Measurements from ENCODE around the gene FRA10AC1.
"Not testable (repeated sequence)": the region's sequence is repeated elsewhere in the genome, so short reads cannot be mapped to it uniquely, and the experiment has no call there.

FRA10AC1 gene

DNA sequence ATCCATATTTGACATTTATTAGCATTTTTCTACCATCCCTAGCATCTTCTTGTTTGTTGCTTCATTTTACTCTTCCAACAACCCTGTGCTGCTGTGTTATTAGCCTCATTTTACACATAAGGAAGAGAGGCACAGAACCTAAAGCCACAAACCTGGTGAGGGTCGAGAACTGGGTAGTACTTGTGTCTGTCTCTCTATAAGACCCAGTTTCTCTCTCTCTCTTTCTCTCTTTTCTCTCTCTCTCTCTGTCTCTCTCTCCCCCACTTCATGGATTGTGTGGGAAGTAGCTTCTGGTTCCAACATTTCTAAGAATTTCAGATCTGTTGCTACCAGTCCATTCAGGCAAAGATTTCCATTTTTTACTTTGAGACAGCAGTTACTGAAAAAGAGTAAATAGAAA, 1.4 kb upstream of the FRA10AC1 start:
- DNase-seq (ENCODE audit: low read depth in 2 of 2, low spot score in 1 of 2) = no peak

DNA sequence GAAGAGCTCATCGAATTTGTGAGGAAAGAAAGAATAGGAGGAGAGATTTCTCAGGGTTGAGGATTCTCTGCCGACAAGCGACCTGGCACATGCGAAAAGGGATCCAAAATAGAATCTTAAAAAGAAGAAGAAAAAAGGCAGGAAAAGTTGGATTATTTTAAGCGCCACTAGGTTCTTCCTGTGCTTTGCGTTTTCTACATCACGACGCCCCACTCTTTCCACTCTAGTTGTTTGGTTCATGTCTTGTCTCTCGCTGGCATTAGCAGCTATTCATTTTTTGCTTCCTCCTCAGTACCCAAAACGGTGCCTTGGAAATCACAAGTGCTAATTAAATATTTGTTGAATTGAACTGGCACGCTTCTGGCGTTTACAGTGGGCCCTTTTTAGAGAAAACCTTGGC, 674 bp upstream of the FRA10AC1 start:
- DNase-seq (ENCODE audit: low read depth in 2 of 2, low spot score in 1 of 2) = no peak

DNA sequence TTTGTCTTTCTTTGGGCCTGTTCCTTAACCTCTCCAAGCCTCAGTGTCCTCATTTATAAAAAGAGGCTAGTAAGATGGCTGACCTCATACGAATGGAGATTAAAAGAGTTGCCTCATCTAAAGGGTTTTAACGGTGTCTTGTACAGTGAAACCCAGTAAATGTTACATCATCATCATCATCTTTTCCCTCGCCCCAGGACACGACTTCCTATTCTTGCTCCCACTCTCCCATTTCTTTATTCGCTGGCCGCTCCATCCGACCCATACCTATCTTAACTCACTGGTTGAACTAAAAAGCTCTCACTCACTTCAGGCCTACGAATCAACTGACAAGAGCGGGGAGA, 554 bp downstream of the FRA10AC1 start:
- DNase-seq (ENCODE audit: low read depth in 2 of 2, low spot score in 1 of 2) = no peak

DNA sequence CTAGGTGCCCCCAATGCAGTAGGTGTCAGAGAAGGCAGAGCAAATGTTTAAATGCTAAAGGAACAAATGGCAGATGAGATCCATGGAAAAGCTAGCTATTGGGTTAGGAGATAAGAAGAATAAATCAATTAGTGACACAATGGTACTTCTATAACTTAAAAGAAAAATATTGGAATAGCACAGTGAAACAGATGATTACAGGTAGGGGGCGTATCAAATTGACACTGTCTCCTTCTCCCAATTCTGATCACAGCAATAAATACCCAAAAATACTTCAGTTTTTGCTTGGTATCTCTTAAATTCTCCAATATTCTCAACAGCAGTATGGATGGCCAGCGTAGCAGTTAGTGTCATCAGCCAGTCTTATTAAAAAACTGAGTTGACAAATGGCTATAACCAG, 5.2 kb downstream of the FRA10AC1 start:
- no peak for DNase-seq (ENCODE audit: low read depth in 2 of 2, low spot score in 1 of 2)

DNA sequence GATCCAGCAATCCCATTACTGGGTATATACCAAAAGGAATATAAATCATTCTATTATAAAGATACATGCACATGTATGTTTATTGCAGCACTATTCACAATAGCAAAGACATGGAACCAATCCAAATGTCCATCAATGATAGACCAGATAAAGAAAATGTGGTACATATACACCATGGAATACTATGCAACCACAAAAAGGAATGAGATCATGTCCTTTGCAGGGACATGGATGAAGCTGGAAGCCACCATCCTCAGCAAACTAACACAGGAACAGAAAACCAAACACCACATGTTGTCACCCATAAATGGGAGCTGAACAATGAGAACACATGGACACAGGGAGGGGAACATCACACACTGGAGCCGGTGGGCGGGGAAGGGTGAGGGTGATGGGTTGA, 5.8 kb downstream of the FRA10AC1 start:
- not testable (repeated sequence) for DNase-seq (ENCODE audit: low read depth in 2 of 2, low spot score in 1 of 2)

GRCh38 chr10:93695740-93696139, 6.7 kb downstream of the FRA10AC1 start:
- DNase-seq (ENCODE audit: low read depth in 2 of 2, low spot score in 1 of 2) = no peak

GRCh38 chr10:93687737-93688136, 14.7 kb downstream of the FRA10AC1 start:
- no peak for DNase-seq (ENCODE audit: low read depth in 2 of 2, low spot score in 1 of 2)

GRCh38 chr10:93680412-93681047, 21.9 kb downstream of the FRA10AC1 start:
- no peak for DNase-seq (ENCODE audit: low read depth in 2 of 2, low spot score in 1 of 2)

DNA sequence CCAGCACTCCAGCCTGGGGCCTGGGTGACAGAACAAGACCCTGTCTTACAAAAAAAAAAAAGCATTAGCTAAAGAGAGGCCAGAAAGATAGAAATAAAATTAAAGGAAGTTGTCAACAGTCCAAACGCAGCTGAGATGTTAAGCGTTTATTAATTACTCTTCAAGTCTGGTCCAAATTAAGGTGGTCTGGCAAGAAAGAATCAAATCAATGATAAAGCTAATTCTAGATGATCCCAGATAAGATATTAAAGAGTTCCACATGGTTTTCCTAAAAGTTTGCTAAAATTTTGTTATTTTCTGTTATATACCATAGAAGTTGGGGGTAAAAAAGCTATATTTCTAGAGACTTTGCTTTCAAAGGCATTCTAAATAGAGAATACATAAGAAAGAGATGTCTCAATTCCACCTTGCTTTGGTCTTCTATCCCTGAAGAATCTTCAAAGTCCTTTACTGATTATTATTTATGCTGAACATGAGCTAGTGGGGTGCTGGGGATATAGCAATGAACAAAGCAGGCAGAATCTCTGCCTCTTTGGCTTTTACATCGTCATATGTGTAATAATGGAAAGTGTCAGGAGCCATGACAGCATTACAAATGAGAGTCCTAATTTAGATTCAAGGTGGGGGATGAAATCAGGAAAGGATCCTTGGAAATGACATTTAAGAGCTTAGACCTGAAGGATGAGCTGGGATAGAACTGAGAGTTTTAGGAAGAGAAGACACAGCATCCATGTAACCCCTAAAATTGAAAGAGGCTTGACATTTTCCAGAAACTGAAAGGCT, 23.4 kb downstream of the FRA10AC1 start:
- DNase-seq (ENCODE audit: low read depth in 2 of 2, low spot score in 1 of 2) = no peak

DNA sequence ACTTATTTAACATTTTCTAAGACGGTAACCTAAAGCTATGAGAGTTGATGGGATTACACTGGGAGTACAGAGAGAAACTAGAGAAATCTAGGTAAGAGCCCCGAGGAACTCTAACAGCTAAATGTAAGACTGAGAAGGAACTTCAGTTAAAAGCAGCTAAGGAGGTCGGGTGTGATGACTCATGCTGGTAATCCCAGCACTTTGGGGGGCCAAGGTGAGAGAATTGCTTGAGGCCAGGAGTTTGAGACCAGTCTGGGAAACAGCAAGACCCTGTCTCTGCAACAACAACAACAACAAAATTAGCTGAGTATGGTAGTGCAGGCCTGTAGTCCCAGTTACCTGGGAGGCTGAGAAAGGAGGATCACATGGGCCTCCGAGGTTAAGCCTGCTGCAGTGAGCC, 24.0 kb downstream of the FRA10AC1 start:
- DNase-seq (ENCODE audit: low read depth in 2 of 2, low spot score in 1 of 2) = no peak

DNA sequence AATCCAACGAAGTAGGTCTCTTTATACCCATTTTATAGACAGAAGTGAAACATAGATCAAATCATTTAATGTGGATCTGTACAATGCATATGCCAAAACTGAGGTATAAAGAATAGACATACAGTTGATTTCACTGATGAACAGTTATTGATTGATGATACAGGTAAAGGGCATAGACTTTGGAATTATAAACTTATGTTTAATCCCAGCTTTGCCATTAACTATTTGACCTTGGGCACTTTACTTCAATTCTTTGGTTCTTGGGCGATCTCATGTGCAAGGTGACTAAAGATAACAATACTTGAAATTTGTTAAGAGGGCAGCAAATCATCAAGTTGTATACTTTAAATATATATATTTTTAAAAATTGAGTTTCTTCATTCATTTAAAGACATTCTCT, 28.6 kb downstream of the FRA10AC1 start:
- no peak for DNase-seq (ENCODE audit: low read depth in 2 of 2, low spot score in 1 of 2)

DNA sequence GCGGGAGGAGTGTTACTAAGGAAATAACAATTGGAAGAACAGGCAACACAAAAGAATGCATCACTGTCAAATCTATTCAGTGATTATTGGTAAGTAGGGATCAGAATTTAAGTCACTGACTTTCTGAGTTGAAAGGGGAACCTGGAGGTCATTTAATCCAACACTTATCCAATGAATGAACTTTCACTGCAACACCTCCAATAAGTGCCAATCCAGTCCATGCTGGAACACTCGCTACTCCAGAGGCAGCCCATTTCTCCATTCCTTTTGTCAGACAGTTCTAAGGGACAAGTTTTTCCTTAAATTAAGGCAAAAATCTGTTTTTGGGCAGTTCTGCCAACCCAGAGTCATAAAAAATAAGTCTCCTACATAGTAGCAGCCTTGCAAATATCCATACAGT, 29.5 kb downstream of the FRA10AC1 start:
- DNase-seq (ENCODE audit: low read depth in 2 of 2, low spot score in 1 of 2) = no peak

- no peak for DNase-seq (ENCODE audit: low read depth in 2 of 2, low spot score in 1 of 2)
Observed at GRCh38 chr10:93672022-93672678, 30.2 kb downstream of the FRA10AC1 start.

DNA sequence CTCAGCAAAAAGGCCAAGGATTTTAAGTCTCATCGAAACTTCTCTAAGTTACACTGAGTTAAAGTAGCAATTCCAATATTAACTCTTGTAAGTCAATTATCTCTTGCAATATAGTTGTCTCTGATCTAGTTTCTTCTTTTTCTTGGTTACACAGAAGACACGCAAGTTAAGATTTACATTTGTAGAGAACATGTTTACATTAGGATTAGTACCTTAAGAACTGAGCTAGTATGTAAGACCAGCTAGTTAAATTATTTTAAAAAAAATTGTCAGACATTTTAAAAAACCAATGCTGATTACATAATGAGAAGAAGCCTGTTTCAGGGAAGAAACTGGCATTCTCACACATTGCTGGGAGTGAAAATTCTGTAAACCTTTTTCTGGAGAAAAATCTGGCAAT, 31.4 kb downstream of the FRA10AC1 start:
- DNase-seq (ENCODE audit: low read depth in 2 of 2, low spot score in 1 of 2) = no peak

DNA sequence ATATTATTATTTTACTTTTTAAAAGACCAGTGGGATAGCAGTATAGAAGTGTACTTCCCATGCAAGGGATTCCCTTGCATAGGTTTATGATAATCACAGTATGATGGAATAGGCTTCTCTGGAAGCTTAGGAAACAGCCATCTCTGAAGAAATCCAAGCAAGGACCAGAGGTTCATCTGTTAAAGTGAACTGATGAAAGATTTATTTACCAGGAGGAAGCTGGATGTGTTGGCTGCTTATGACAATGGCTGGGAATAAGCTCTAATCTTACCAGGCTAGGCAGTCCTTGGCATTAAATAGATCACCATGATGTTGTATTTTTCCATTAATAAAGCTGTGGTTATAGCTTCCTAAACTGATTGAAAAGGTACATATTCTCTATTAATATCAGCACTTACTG, 32.0 kb downstream of the FRA10AC1 start:
- DNase-seq (ENCODE audit: low read depth in 2 of 2, low spot score in 1 of 2) = no peak

- no peak for DNase-seq (ENCODE audit: low read depth in 2 of 2, low spot score in 1 of 2)
Observed at GRCh38 chr10:93667795-93668194, 34.6 kb downstream of the FRA10AC1 start.

GRCh38 chr10:93666030-93666429, 36.4 kb downstream of the FRA10AC1 start:
- no peak for DNase-seq (ENCODE audit: low read depth in 2 of 2, low spot score in 1 of 2)

DNA sequence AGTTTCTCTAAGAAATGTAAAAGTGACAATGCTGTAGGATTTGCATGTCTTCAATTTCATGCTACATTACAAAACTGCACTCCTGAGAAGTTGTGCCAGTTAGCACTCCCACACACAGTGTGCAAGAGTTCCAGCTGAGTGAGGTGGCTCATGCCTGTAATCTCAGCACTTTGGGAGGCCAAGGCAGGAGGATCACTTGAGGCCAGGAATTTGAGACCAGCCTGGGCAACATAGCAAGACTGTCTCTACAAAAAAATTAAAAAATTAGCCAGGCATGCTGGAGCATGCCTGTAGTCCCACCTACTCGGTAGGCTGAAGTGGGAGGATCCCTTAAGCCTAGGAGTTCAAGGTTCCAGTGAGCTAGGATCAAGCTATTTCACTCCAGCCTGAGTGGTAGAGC, 44.6 kb downstream of the FRA10AC1 start:
- DNase-seq (ENCODE audit: low read depth in 2 of 2, low spot score in 1 of 2) = no peak

DNA sequence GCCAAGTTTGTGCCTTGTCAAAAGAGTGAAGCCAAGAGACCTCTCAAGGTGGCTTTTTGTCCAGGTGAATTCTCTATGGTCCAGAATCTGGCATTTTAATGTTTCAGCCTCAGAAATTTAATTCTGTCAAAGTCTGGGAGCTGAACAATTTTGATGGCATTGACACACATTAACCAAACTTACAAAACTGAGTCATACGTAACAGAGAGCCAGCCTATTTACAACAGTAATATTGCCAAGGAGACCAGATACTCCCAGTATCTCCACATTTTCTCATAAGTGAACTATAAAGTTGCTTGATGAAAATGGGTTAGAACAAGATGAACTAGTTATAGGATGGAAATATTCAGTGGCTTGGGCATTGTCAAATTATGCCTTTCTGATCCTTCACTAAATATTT, 46.2 kb downstream of the FRA10AC1 start:
- DNase-seq (ENCODE audit: low read depth in 2 of 2, low spot score in 1 of 2) = no peak

DNA sequence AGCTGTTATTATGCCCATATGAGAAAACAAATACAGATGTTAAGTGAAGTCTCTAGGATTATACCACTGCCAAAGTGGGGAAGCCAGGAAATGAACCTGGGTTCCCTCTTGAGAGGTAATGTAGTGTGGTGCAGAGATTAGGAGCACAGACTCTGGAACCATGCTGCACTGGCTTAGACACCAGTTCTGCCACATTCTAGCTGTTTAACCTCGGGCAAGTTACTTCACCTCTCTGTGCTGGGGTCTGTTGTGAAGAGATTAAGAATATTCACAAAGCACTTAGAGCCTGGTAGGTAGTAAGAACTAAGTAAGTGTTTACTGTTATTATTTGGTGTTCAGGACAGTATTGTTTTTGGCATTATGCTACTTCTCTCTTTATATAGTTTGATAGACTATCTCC, 48.2 kb downstream of the FRA10AC1 start:
- DNase-seq (ENCODE audit: low read depth in 2 of 2, low spot score in 1 of 2) = no peak

DNA sequence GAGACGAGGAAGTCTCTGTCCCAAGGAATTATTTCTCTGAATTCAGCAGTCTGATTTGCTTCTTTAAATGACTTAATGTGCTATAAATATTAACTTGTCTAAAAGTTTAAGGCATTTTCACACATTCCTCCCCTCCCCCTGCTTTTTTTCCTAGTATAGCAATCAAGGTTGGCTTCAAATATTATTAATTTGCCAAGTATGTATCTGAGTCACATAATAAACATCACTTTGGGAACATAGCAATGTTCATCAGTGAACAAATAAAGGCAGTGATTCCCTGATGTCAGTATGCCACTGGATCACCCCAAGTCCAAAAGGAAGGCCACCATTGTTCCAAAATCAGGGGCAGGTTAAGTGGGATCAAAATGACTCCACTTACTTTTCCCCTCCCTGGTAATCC, 49.5 kb downstream of the FRA10AC1 start:
- DNase-seq (ENCODE audit: low read depth in 2 of 2, low spot score in 1 of 2) = no peak

- no peak for DNase-seq (ENCODE audit: low read depth in 2 of 2, low spot score in 1 of 2)
Observed at GRCh38 chr10:93639791-93640190, 62.6 kb downstream of the FRA10AC1 start.
